GM18526 (cell line): ENCODE results near the gene INPP4A.

ENCODE experiments used
- POLR2A ChIP-seq: IDR thresholded peaks from 3 replicates; pipeline ENCODE4 v1.6.1; 2011; ENCODE audit not compliant: insufficient read length; ENCODE audit errors: extremely low read depth

Gene INPP4A

GRCh38 chr2:98572676-98573075 lies 128.0 kb downstream of the INPP4A start:
- TF ChIP-seq POLR2A, result no peak

DNA sequence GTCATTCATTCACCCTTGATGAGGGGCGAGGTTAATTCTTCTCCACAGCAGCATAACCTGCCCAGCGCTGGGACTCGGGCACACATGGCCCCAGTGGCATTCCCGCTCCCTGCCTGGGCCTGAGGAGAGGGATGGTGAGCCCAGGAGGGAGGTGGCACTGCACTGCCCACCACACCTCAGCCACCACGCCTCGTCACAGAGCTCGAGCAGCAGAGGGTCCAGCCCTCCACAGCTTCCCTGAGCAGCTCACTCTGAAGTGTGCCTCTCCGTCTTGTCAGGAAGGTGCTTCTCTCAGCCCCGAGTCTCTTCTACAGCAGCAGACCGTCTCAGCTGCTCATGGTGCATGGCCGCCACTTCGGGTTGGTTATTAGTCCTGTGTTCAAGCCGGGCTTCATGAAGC lies 128.8 kb downstream of the INPP4A start:
- no peak for TF ChIP-seq POLR2A

DNA sequence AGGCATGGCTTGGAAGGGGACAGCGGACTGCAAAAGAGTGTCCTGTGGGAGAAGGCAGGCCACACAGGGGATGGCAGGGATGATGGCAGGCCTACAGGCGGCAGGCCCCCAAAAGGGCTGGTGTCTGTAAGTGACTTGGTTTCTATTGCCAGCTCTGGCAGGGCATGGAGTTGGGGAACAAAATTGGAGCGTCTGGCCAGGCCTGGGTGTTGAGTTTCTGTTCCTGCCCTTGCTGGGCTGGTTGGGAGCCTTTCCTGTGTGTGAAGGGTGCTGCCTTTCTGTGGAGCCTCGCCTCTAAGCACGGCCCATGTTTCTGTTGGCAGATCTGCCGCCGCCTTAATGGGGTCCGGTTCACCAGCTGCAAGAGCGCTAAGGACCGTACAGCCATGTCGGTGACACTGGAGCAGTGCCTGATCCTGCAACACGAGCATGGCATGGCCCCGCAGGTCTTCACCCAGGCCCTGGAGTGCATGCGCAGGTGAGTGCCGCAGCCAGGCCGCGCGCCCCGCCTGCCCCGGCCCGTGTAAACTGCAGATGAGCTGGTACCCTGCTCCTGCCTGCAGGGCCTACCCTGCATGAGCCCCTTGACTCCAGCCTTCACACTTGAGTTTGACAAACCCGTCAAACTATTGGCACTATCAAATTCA lies 132.1 kb downstream of the INPP4A start:
- no peak for TF ChIP-seq POLR2A

DNA sequence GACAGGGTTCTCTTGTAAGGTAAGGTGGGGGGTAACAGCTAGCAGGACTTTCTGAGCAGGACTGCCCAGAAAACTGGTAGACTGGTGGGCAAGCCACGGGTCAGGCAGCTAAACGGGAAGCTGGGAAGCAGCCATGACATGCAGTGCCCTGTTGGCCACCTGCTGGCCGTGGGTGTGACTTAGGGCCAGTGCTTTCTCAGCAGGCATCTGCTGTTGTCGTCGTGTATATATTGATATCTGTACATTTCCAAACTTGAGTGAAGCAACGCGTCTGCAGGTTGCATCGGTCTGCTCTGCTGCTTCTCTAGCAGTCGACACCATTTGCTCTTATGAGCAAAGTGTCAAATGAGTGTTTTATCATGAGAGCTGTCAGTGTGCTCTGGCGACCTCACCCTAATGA lies 132.7 kb downstream of the INPP4A start:
- no peak for TF ChIP-seq POLR2A

- no peak for TF ChIP-seq POLR2A
Observed at GRCh38 chr2:98578231-98578630, 133.6 kb downstream of the INPP4A start.

- TF ChIP-seq POLR2A, result no peak
Observed at GRCh38 chr2:98579926-98580325, 135.3 kb downstream of the INPP4A start.

DNA sequence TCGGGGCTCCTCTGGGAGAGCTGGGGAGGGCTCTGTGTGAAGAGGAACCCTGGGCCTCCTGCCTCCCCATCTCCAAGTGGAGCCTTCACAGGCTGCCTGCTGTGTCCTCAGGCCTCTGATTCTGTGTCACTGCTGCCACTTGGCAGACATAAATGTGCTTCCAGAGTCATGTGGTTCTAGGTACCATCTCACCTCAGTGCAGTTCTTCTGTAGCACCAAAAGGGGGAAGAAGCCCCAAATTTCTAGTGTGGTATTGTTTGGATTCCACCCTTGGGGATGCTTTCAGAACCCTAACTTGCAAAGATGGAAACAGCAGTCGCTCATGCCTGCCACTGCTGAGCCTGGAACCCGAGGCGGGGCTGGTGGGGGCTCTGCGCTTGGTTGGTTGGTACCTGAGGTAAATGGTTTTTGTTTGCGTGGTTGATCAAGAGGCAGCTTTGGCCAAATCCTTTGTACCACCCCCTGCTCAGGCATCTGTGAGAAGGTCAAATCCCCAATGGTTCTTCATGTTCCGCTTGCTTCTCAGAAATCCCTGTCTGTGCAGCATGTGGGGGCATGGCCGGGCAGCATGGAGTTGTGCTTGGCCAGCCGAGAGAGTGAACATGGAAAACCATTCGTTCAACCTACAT lies 136.1 kb downstream of the INPP4A start:
- no peak for TF ChIP-seq POLR2A

- no peak for TF ChIP-seq POLR2A
Observed at GRCh38 chr2:98582523-98582922, 137.9 kb downstream of the INPP4A start.

DNA sequence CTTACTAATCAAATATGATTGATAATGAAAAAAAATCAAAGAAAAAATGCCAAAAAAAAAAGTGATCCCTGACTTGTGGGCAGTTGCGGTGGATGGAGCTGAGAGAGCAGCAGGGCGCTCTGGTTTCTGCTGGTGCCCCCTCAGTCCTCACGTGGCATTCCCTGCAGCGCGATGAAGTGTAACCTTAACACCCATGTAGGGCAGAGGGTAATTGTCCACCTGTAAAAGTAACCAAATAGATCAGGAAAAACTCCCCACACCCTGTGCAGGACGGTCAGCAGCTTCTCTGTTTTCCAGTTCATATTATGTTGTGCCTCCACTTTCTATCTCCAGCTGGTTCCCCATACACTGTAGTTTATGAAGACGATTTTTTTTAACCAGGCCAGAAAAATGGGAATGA lies 138.6 kb downstream of the INPP4A start:
- TF ChIP-seq POLR2A, result no peak

DNA sequence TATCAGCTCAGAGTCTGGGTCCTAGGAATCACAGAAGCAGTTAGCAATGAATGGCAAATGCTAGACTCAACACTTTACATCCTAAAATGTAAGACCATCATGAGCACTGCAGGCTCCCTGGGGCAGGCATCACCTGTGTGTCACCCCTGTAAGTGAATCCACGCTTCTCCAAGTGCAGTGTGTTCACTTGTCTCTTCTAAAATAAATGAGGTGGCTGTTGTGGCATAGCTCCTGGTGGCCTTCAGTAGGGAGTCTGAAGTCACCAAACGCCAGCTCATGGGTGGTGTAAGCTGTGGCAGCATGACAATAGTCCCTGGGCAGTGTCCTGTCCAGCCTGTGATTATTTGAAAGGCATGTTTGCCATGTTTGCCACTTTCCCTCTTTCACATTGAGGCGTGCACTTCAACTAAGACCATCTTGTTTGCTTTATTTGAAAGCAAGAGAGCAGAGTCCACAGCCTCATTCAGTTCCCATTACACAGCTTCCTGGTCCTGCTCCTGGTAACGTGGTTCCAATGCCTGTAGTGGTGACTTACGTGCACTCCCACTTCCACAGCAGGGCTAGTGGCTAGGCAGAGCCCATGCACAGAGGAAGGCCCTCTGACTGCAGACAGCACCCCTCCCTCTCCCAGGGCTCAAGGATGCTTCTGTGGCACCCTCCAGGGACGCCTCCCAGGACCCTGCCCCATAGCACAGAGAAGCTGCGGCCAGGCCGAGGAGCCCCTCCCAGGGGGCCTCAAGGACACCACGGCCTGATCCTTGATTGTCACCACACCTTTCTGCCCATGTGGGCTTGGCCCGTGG lies 139.4 kb downstream of the INPP4A start:
- TF ChIP-seq POLR2A, result no peak

- TF ChIP-seq POLR2A, result no peak
Observed at GRCh38 chr2:98585386-98585785, 140.7 kb downstream of the INPP4A start.

GRCh38 chr2:98586551-98587140 lies 142.0 kb downstream of the INPP4A start:
- no peak for TF ChIP-seq POLR2A

GRCh38 chr2:98588880-98589431 lies 144.3 kb downstream of the INPP4A start:
- TF ChIP-seq POLR2A, result no peak

- TF ChIP-seq POLR2A, result no peak
Observed at GRCh38 chr2:98589489-98589888, 144.8 kb downstream of the INPP4A start.

GRCh38 chr2:98592565-98592964 lies 147.9 kb downstream of the INPP4A start:
- TF ChIP-seq POLR2A, result no peak
